Astrocyte of the spinal cord (primary cell): ENCODE data around the gene SPANXD.
A peak's percentile ranks its signal among the peaks of the same experiment; 100 is the strongest.
"Not testable (repeated sequence)": the region's sequence is repeated elsewhere in the genome, so short reads cannot be mapped to it uniquely, and the experiment has no call there.

Source experiments
- DNase-seq: peaks from one replicate; pipeline ENCODE4 v3.0.0; 2011; ENCODE audit warnings: low read depth, low spot score
- H3K4me3 ChIP-seq: 2 replicates; pipeline ENCODE4 v1.5.1; 2011; ENCODE audit warnings: low read depth, mild to moderate bottlenecking, low read length, moderate library complexity
- CTCF ChIP-seq: IDR thresholded peaks from 2 replicates; pipeline ENCODE4 v1.5.1; 2012; ENCODE audit warnings: low read depth, mild to moderate bottlenecking, low read length, inconsistent platforms
- in situ Hi-C: cut with HindIII; loops from 2 replicates; pipeline ENCODE4 v1.10.0; 2017; ENCODE audit warnings: low sequenced_read_pairs

Gene SPANXD

GRCh38 chrX:141698639-141699038 is at the start of gene SPANXD:
Gene SPANXD, minus strand, starts transcription at chrX:141698739. Its CDS starts 334 bp downstream, at chrX:141698405.
- DNase-seq, H3K4me3 ChIP-seq, in situ Hi-C loops: not testable (repeated sequence)

- TF ChIP-seq CTCF, result no peak
- in situ Hi-C loops, result no loop called here
- DNase-seq, result no peak
- no peak overlapping the region for H3K4me3 ChIP-seq
Observed at GRCh38 chrX:141742666-141743065, 44.1 kb upstream of the SPANXD start.

- H3K4me3 ChIP-seq, result no peak overlapping the region
- TF ChIP-seq CTCF, result no peak
- no peak for DNase-seq
- in situ Hi-C loops, result no loop called here
Observed at GRCh38 chrX:141736656-141737055, 38.1 kb upstream of the SPANXD start.

DNA sequence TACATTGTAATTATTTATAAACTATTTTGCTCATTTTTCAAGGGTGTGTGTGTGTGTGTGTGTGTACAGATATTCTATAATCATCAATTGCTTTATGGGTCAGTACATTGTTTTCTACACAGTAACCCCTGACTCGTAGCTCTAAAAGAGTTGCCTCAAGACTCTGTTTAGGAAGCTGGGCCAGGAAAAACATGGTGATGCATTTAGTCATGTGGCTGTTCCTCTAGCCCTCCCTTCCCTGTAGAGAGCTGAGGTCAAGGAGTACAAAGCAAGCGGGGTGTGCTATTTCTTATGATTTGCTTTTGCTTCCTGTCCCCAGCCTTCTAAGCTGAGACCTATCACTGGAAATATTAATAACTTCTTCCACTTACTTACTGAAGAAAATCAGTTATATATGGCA is 34.8 kb upstream of the SPANXD start:
- peak; percentile 45 for DNase-seq
- in situ Hi-C loops, result no loop called here
- no peak for TF ChIP-seq CTCF

GRCh38 chrX:141732031-141732430 is 33.5 kb upstream of the SPANXD start:
- in situ Hi-C loops, result no loop called here

More for the DNA sequence above, 34.8 kb upstream of the SPANXD start:
- H3K4me3 ChIP-seq, result no peak overlapping the region

GRCh38 chrX:141724186-141724585 is 25.6 kb upstream of the SPANXD start:
- no peak overlapping the region for H3K4me3 ChIP-seq
- in situ Hi-C loops, result no loop called here
- DNase-seq, result no peak
- TF ChIP-seq CTCF, result no peak

More at GRCh38 chrX:141732031-141732430, 33.5 kb upstream of the SPANXD start:
- TF ChIP-seq CTCF, result no peak
- no peak overlapping the region for H3K4me3 ChIP-seq
- DNase-seq, result no peak

GRCh38 chrX:141714680-141715079 is 16.1 kb upstream of the SPANXD start:
- no peak overlapping the region for H3K4me3 ChIP-seq
- DNase-seq, result no peak
- in situ Hi-C loops, result no loop called here
- no peak for TF ChIP-seq CTCF
